Memory B cell (primary cell): ENCODE data around the gene RBMS3.
"Not testable (repeated sequence)": the region's sequence is repeated elsewhere in the genome, so short reads cannot be mapped to it uniquely, and the experiment has no call there.

ENCODE experiments used
- ATAC-seq: fragments of 150-1000 bp; cut with Tn5 transposase; 2 replicates; pipeline ENCODE4 v1.10.0; 2021; ENCODE audit warnings: low read depth, mild to moderate bottlenecking, moderate library complexity
- DNase-seq, 2 donors: peaks; one replicate each; pipeline ENCODE4 v3.0.0; 2022; ENCODE audit warnings: low spot score in 2 of 2
- H3K27ac Mint-ChIP-seq: one replicate; pipeline ENCODE4 v1.8.0; 2022; ENCODE audit warnings: mild to moderate bottlenecking, moderate library complexity, mixed read lengths
- H3K27me3 Mint-ChIP-seq: one replicate; pipeline ENCODE4 v1.8.0; 2022; ENCODE audit warnings: mixed read lengths
- H3K36me3 Mint-ChIP-seq: one replicate; pipeline ENCODE4 v1.8.0; 2022; ENCODE audit warnings: mild to moderate bottlenecking, mixed read lengths
- H3K4me1 Mint-ChIP-seq: one replicate; pipeline ENCODE4 v1.8.0; 2022; ENCODE audit warnings: mixed read lengths
- H3K4me3 Mint-ChIP-seq: one replicate; pipeline ENCODE4 v1.8.0; 2022; ENCODE audit warnings: mild to moderate bottlenecking, moderate library complexity, mixed read lengths
- H3K9me3 Mint-ChIP-seq: one replicate; pipeline ENCODE4 v1.8.0; 2022; ENCODE audit warnings: mixed read lengths

The RBMS3 gene

GRCh38 chr3:29668728-29669127 is 387.9 kb downstream of the RBMS3 start:
- H3K27me3 Mint-ChIP-seq: no peaks in the 10 kb centered on the region
- no peak overlapping the region for H3K27ac Mint-ChIP-seq
- peaks cover 7% of the 10 kb centered on the region for H3K9me3 Mint-ChIP-seq
- no peaks in the 10 kb centered on the region for H3K4me1 Mint-ChIP-seq
- DNase-seq (no peak), ATAC-seq (no peak)
- no peak overlapping the region for H3K4me3 Mint-ChIP-seq
- no peaks in the 10 kb centered on the region for H3K36me3 Mint-ChIP-seq

GRCh38 chr3:29670476-29670875 is 389.6 kb downstream of the RBMS3 start:
- H3K36me3 Mint-ChIP-seq, H3K4me1 Mint-ChIP-seq, H3K4me3 Mint-ChIP-seq, H3K9me3 Mint-ChIP-seq, ATAC-seq, H3K27ac Mint-ChIP-seq, H3K27me3 Mint-ChIP-seq, DNase-seq: not testable (repeated sequence)

- Mint-ChIP-seq H3K27ac (no peak overlapping the region), H3K4me3 (no peak overlapping the region), H3K9me3 (peaks cover 7% of the 10 kb centered on the region), H3K27me3 (no peaks in the 10 kb centered on the region), H3K4me1 (no peaks in the 10 kb centered on the region), H3K36me3 (no peaks in the 10 kb centered on the region)
- ATAC-seq (no peak), DNase-seq (no peak)
Measured at GRCh38 chr3:29677421-29677820, 396.6 kb downstream of the RBMS3 start.

- H3K4me1 Mint-ChIP-seq: no peaks in the 10 kb centered on the region
- H3K27ac Mint-ChIP-seq: no peak overlapping the region
- H3K9me3 Mint-ChIP-seq: peaks cover 5% of the 10 kb centered on the region
- no peak for ATAC-seq
- no peaks in the 10 kb centered on the region for H3K27me3 Mint-ChIP-seq
- no peaks in the 10 kb centered on the region for H3K36me3 Mint-ChIP-seq
- H3K4me3 Mint-ChIP-seq: no peak overlapping the region
- DNase-seq: no peak
Measured at GRCh38 chr3:29679944-29680343, 399.1 kb downstream of the RBMS3 start.

DNA sequence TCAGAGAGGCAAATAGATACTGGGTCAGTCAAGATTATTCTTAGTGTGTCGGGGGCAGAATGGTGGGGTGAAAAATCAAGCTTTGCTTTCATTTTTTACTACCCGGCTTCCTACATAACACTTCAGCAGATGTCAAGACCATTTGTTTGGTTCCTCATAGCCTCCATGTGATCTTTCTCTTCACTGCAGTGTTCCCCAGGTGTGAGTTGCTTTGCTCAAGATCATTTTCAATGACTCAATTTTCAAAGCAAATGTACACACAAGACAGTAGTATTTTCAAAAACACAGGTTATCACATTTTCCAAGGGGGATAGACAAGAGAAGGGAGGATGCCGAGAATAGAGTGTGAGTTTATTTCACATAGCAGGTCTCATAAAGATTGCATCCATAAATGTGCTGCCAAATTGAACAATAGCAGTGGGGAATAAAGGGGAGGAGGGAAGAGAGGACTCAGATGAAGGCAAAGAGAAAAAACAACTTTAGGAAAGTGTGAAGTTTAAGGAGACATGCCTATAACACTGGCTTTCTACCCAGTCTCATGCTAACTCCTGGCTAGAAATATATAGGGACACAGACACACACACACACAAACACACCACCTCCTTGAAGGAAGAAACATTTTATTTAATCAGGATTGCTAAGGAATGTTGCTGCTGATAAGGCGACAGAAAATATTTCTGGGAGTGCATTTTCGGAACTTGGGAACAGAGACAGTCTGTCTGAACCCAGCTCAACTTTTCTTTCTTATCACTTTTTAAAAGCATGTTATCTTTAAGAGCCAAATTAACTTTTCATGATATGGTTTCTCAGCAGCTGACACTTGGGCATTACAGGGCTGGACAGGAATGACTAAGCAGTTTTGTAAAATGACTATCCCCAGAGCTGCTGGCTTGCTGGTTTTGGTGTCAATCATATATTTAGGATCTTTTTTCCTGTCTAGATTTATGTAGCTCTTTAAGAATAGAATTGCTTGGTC is 402.4 kb downstream of the RBMS3 start:
- Mint-ChIP-seq H3K4me1 (no peaks in the 10 kb centered on the region), H3K4me3 (no peak overlapping the region), H3K36me3 (no peaks in the 10 kb centered on the region), H3K27ac (no peak overlapping the region), H3K9me3 (no peaks in the 10 kb centered on the region), H3K27me3 (no peaks in the 10 kb centered on the region)
- no peak for DNase-seq
- ATAC-seq: no peak

DNA sequence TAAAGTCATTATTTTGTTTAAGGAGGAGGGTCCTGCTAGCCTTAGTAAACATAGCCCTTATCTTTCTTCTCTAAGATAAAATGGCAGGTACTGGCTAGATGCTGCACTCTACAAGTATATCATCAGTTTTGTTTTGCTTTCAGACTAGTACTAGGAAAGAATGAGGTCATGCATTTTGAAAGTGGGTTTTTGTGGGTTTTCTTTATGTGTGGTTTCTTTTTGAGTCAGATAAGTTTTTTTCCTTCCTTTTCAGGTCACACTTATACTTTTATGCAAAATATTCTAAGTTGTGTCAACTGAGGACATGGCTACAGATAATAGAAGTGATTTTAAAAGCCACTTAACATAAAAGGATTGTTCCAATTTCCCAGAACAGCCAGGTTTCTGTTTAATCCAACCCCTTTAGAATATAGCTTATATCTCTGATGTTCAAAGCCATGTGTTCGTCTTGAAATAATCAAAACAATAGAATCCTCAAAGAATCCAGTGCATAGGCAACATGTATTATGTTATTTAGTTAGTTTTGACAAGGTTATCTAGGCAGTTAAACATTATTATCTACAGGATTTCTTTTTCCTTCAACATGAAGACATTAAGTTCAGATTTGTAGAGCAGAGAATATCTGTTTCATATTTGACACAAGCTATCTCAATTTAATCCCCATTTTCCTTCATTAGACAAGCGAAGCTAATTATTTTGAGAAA is 406.2 kb downstream of the RBMS3 start:
- ATAC-seq (no peak), DNase-seq (no peak)
- Mint-ChIP-seq H3K9me3 (no peaks in the 10 kb centered on the region), H3K4me3 (no peak overlapping the region), H3K4me1 (no peaks in the 10 kb centered on the region), H3K36me3 (no peaks in the 10 kb centered on the region), H3K27ac (no peak overlapping the region), H3K27me3 (no peaks in the 10 kb centered on the region)

DNA sequence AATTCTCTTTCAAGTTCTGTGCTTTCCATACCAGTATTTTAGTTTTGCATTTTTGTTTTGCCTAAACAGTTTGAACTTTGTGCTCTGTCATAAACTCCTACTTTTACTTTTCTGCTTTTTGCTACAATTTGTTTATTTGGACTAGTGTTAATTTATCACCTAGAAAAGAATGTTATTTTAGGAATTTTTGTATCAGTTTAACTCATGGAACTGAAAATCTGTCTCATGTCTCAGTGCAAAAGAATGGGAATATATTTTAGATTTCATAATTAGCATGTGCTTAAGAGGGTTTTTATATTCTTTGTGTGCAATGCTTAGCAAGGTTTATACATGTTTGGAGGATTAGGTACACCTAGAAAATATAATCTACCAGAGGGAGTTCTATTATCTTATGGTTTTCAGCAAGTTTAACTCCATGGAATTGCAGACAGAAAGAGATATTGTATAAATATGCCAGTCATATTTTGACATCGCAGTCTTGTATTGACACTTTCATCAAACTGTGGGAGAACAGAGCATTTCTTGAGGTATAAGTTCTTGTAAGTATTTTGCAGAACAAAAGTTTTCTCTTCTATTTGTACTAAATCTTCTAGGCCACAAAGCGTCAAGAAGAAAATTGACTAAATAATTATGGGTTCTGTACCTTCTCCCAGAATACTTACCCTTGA is 409.9 kb downstream of the RBMS3 start:
- Mint-ChIP-seq H3K9me3 (no peaks in the 10 kb centered on the region), H3K4me3 (no peak overlapping the region), H3K36me3 (no peaks in the 10 kb centered on the region), H3K4me1 (no peaks in the 10 kb centered on the region), H3K27ac (no peak overlapping the region), H3K27me3 (no peaks in the 10 kb centered on the region)
- ATAC-seq (no peak), DNase-seq (no peak)

GRCh38 chr3:29693863-29694262 is 413.0 kb downstream of the RBMS3 start:
- Mint-ChIP-seq H3K27ac (no peak overlapping the region), H3K36me3 (no peaks in the 10 kb centered on the region), H3K4me3 (no peak overlapping the region), H3K4me1 (no peaks in the 10 kb centered on the region), H3K27me3 (no peaks in the 10 kb centered on the region), H3K9me3 (no peaks in the 10 kb centered on the region)
- ATAC-seq (no peak), DNase-seq (no peak)

DNA sequence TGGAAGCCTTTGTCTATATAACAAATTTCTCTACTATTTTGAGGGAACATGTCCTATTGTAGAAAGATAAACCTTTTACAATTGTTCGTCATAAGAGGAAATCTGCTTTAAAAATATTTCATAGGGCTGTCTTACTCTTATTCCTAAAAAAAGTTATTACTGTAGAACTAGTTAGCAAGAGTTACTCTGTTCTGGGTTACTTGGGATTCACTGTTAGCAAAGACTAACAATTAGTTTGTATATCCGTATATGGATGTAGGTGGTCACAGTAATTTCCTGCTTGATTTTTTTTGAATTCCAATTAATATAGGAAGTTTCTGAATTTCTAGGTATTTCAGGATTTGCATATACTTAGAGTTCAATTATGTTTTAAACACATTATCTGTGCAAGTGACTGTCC is 413.5 kb downstream of the RBMS3 start:
- no peak overlapping the region for H3K27ac Mint-ChIP-seq
- H3K36me3 Mint-ChIP-seq: no peaks in the 10 kb centered on the region
- ATAC-seq: no peak
- H3K9me3 Mint-ChIP-seq: no peaks in the 10 kb centered on the region
- no peak for DNase-seq
- no peaks in the 10 kb centered on the region for H3K27me3 Mint-ChIP-seq
- H3K4me3 Mint-ChIP-seq: no peak overlapping the region
- no peaks in the 10 kb centered on the region for H3K4me1 Mint-ChIP-seq

GRCh38 chr3:29694783-29695182 is 413.9 kb downstream of the RBMS3 start:
- Mint-ChIP-seq H3K4me1 (no peaks in the 10 kb centered on the region), H3K4me3 (no peak overlapping the region), H3K27me3 (no peaks in the 10 kb centered on the region), H3K9me3 (no peaks in the 10 kb centered on the region), H3K27ac (no peak overlapping the region), H3K36me3 (no peaks in the 10 kb centered on the region)
- no peak for ATAC-seq
- no peak for DNase-seq

DNA sequence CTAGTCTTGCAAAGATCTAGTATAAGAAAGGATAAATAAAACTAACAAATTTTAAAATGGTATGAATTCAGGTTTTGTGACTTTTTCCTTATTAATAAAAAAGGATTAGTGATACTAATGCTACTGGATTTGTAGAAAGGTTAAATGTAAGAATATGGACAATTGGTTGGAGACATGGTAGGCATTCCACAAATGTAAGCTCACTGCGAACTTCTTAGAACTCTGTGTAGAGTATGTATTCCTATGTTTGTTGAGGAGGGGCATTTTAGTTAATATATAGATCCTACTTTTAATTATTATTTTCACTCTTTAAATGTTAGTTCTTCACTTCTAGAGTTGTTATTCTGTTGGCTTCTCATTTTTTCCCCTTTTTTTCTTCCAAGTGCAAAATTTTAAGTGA is 414.3 kb downstream of the RBMS3 start:
- Mint-ChIP-seq H3K4me1 (no peaks in the 10 kb centered on the region), H3K9me3 (no peaks in the 10 kb centered on the region), H3K4me3 (no peak overlapping the region), H3K36me3 (no peaks in the 10 kb centered on the region), H3K27ac (no peak overlapping the region), H3K27me3 (no peaks in the 10 kb centered on the region)
- DNase-seq (no peak), ATAC-seq (no peak)

GRCh38 chr3:29695643-29696198 is 414.9 kb downstream of the RBMS3 start:
- ATAC-seq (no peak), DNase-seq (no peak)
- Mint-ChIP-seq H3K27ac (no peak overlapping the region), H3K9me3 (peaks cover 4% of the 10 kb centered on the region), H3K4me1 (no peaks in the 10 kb centered on the region), H3K4me3 (no peak overlapping the region), H3K27me3 (no peaks in the 10 kb centered on the region), H3K36me3 (no peaks in the 10 kb centered on the region)

DNA sequence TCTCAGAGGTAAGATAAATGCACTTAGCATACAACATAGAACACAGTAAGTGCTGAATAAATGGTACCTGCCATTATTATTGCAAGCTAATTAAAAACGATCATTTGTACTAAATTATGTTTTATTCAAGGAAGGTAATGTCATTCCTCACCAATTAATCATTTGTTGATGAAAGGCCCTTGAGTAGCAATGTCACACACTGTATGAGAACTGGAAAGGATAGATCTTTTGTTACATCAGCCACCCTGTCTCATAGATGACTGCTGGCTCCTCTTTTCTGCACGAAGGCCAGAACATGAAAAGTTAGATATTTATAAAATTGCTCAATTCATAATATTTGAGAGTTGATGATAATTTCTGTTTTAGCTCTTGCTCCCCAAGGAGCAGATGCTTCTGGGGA is 415.4 kb downstream of the RBMS3 start:
- Mint-ChIP-seq H3K27ac (no peak overlapping the region), H3K9me3 (peaks cover 5% of the 10 kb centered on the region), H3K36me3 (no peaks in the 10 kb centered on the region), H3K27me3 (no peaks in the 10 kb centered on the region), H3K4me3 (no peak overlapping the region), H3K4me1 (no peaks in the 10 kb centered on the region)
- no peak for ATAC-seq
- DNase-seq: no peak

DNA sequence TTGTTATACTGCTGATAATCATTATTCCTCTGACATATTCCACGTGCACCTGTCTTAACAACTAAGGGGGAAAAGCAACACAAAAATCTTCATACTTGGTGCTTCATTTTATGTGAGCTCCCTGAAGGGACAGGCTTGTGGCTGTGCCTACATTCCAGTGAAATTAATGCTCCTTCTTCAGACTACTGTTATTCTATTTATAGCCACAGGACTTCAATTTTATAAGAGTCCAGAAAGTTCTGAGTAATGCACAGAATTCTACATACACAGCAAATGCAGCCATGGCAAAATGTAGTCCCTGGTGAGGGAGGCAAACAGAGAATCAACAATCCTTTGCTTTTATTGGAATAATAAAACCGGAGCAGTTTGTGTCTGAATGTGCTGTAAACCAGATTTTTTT is 417.1 kb downstream of the RBMS3 start:
- no peak for ATAC-seq
- no peaks in the 10 kb centered on the region for H3K36me3 Mint-ChIP-seq
- H3K27me3 Mint-ChIP-seq: no peaks in the 10 kb centered on the region
- no peak overlapping the region for H3K4me3 Mint-ChIP-seq
- no peak overlapping the region for H3K27ac Mint-ChIP-seq
- no peak for DNase-seq
- no peaks in the 10 kb centered on the region for H3K4me1 Mint-ChIP-seq
- peaks cover 5% of the 10 kb centered on the region for H3K9me3 Mint-ChIP-seq
